Measurements from ENCODE around the gene LDB2.

The LDB2 gene

GRCh38 chr4:16715482-16715881, 183.0 kb downstream of the LDB2 start:
- Mint-ChIP-seq H3K27ac (no peak overlapping the region), H3K27me3 (ENCODE audit: low read depth) (no peaks in the 10 kb centered on the region), H3K36me3 (ENCODE audit: low read depth) (no peaks in the 10 kb centered on the region), H3K9me3 (no peaks in the 10 kb centered on the region), H3K4me1 (ENCODE audit: low read depth) (no peaks in the 10 kb centered on the region), H3K4me3 (no peak overlapping the region)
- no peak for DNase-seq (ENCODE audit: low spot score)

- Mint-ChIP-seq H3K4me1 (ENCODE audit: low read depth) (no peaks in the 10 kb centered on the region), H3K36me3 (ENCODE audit: low read depth) (no peaks in the 10 kb centered on the region), H3K9me3 (no peaks in the 10 kb centered on the region), H3K27ac (no peak overlapping the region), H3K27me3 (ENCODE audit: low read depth) (no peaks in the 10 kb centered on the region), H3K4me3 (no peak overlapping the region)
- DNase-seq (ENCODE audit: low spot score): no peak
These were observed 184.3 kb downstream of the LDB2 start for GRCh38 chr4:16714191-16714590.

GRCh38 chr4:16713696-16714095, 184.7 kb downstream of the LDB2 start:
- no peaks in the 10 kb centered on the region for H3K27me3 Mint-ChIP-seq (ENCODE audit: low read depth)
- no peaks in the 10 kb centered on the region for H3K9me3 Mint-ChIP-seq
- DNase-seq (ENCODE audit: low spot score): no peak
- no peaks in the 10 kb centered on the region for H3K4me1 Mint-ChIP-seq (ENCODE audit: low read depth)
- H3K27ac Mint-ChIP-seq: no peak overlapping the region
- no peaks in the 10 kb centered on the region for H3K36me3 Mint-ChIP-seq (ENCODE audit: low read depth)
- H3K4me3 Mint-ChIP-seq: no peak overlapping the region

- Mint-ChIP-seq H3K27me3 (ENCODE audit: low read depth) (no peaks in the 10 kb centered on the region), H3K36me3 (ENCODE audit: low read depth) (no peaks in the 10 kb centered on the region), H3K9me3 (no peaks in the 10 kb centered on the region), H3K27ac (no peak overlapping the region), H3K4me3 (no peak overlapping the region), H3K4me1 (ENCODE audit: low read depth) (no peaks in the 10 kb centered on the region)
- DNase-seq (ENCODE audit: low spot score): no peak
These were observed 185.2 kb downstream of the LDB2 start for GRCh38 chr4:16713271-16713670.

GRCh38 chr4:16710198-16710597, 188.2 kb downstream of the LDB2 start:
- H3K36me3 Mint-ChIP-seq (ENCODE audit: low read depth): no peaks in the 10 kb centered on the region
- no peak overlapping the region for H3K4me3 Mint-ChIP-seq
- H3K4me1 Mint-ChIP-seq (ENCODE audit: low read depth): no peaks in the 10 kb centered on the region
- H3K27me3 Mint-ChIP-seq (ENCODE audit: low read depth): no peaks in the 10 kb centered on the region
- H3K9me3 Mint-ChIP-seq: no peaks in the 10 kb centered on the region
- DNase-seq (ENCODE audit: low spot score): no peak
- no peak overlapping the region for H3K27ac Mint-ChIP-seq

- Mint-ChIP-seq H3K36me3 (ENCODE audit: low read depth) (no peaks in the 10 kb centered on the region), H3K27me3 (ENCODE audit: low read depth) (no peaks in the 10 kb centered on the region), H3K27ac (no peak overlapping the region), H3K9me3 (no peaks in the 10 kb centered on the region), H3K4me3 (no peak overlapping the region), H3K4me1 (ENCODE audit: low read depth) (no peaks in the 10 kb centered on the region)
- no peak for DNase-seq (ENCODE audit: low spot score)
These were observed 190.6 kb downstream of the LDB2 start for GRCh38 chr4:16707874-16708273.

GRCh38 chr4:16706251-16706650, 192.2 kb downstream of the LDB2 start:
- no peaks in the 10 kb centered on the region for H3K9me3 Mint-ChIP-seq
- no peaks in the 10 kb centered on the region for H3K4me1 Mint-ChIP-seq (ENCODE audit: low read depth)
- no peak overlapping the region for H3K27ac Mint-ChIP-seq
- no peak overlapping the region for H3K4me3 Mint-ChIP-seq
- no peaks in the 10 kb centered on the region for H3K36me3 Mint-ChIP-seq (ENCODE audit: low read depth)
- DNase-seq (ENCODE audit: low spot score): no peak
- H3K27me3 Mint-ChIP-seq (ENCODE audit: low read depth): no peaks in the 10 kb centered on the region

GRCh38 chr4:16705341-16705740, 193.1 kb downstream of the LDB2 start:
- H3K27me3 Mint-ChIP-seq (ENCODE audit: low read depth): no peaks in the 10 kb centered on the region
- DNase-seq (ENCODE audit: low spot score): no peak
- no peaks in the 10 kb centered on the region for H3K9me3 Mint-ChIP-seq
- no peaks in the 10 kb centered on the region for H3K36me3 Mint-ChIP-seq (ENCODE audit: low read depth)
- no peak overlapping the region for H3K27ac Mint-ChIP-seq
- no peak overlapping the region for H3K4me3 Mint-ChIP-seq
- no peaks in the 10 kb centered on the region for H3K4me1 Mint-ChIP-seq (ENCODE audit: low read depth)

GRCh38 chr4:16704489-16704888, 194.0 kb downstream of the LDB2 start:
- Mint-ChIP-seq H3K9me3 (no peaks in the 10 kb centered on the region), H3K36me3 (ENCODE audit: low read depth) (no peaks in the 10 kb centered on the region), H3K4me1 (ENCODE audit: low read depth) (no peaks in the 10 kb centered on the region), H3K27me3 (ENCODE audit: low read depth) (no peaks in the 10 kb centered on the region), H3K27ac (no peak overlapping the region), H3K4me3 (no peak overlapping the region)
- DNase-seq (ENCODE audit: low spot score): no peak

- Mint-ChIP-seq H3K9me3 (no peaks in the 10 kb centered on the region), H3K36me3 (ENCODE audit: low read depth) (no peaks in the 10 kb centered on the region), H3K27me3 (ENCODE audit: low read depth) (no peaks in the 10 kb centered on the region), H3K27ac (no peak overlapping the region), H3K4me1 (ENCODE audit: low read depth) (no peaks in the 10 kb centered on the region), H3K4me3 (no peak overlapping the region)
- no peak for DNase-seq (ENCODE audit: low spot score)
These were observed 202.5 kb downstream of the LDB2 start for GRCh38 chr4:16695896-16696295.

- H3K27me3 Mint-ChIP-seq (ENCODE audit: low read depth): no peaks in the 10 kb centered on the region
- no peaks in the 10 kb centered on the region for H3K4me1 Mint-ChIP-seq (ENCODE audit: low read depth)
- no peak for DNase-seq (ENCODE audit: low spot score)
These were observed 203.6 kb downstream of the LDB2 start for GRCh38 chr4:16694884-16695276.

GRCh38 chr4:16694173-16694883, 204.1 kb downstream of the LDB2 start:
- H3K27me3 Mint-ChIP-seq (ENCODE audit: low read depth): no peaks in the 10 kb centered on the region
- H3K4me3 Mint-ChIP-seq: no peak overlapping the region
- no peak overlapping the region for H3K27ac Mint-ChIP-seq
- no peaks in the 10 kb centered on the region for H3K4me1 Mint-ChIP-seq (ENCODE audit: low read depth)
- DNase-seq (ENCODE audit: low spot score): no peak
- H3K9me3 Mint-ChIP-seq: no peaks in the 10 kb centered on the region
- no peaks in the 10 kb centered on the region for H3K36me3 Mint-ChIP-seq (ENCODE audit: low read depth)

More at GRCh38 chr4:16694884-16695276, 203.6 kb downstream of the LDB2 start:
- Mint-ChIP-seq H3K27ac (no peak overlapping the region), H3K9me3 (no peaks in the 10 kb centered on the region), H3K36me3 (ENCODE audit: low read depth) (no peaks in the 10 kb centered on the region), H3K4me3 (no peak overlapping the region)

GRCh38 chr4:16693641-16694040, 204.8 kb downstream of the LDB2 start:
- DNase-seq (ENCODE audit: low spot score): no peak
- Mint-ChIP-seq H3K9me3 (no peaks in the 10 kb centered on the region), H3K4me1 (ENCODE audit: low read depth) (no peaks in the 10 kb centered on the region), H3K4me3 (no peak overlapping the region), H3K27ac (no peak overlapping the region), H3K27me3 (ENCODE audit: low read depth) (no peaks in the 10 kb centered on the region), H3K36me3 (ENCODE audit: low read depth) (no peaks in the 10 kb centered on the region)

GRCh38 chr4:16692961-16693506, 205.4 kb downstream of the LDB2 start:
- H3K27me3 Mint-ChIP-seq (ENCODE audit: low read depth): no peaks in the 10 kb centered on the region
- DNase-seq (ENCODE audit: low spot score): no peak
- no peaks in the 10 kb centered on the region for H3K9me3 Mint-ChIP-seq
- H3K4me3 Mint-ChIP-seq: no peak overlapping the region
- no peaks in the 10 kb centered on the region for H3K36me3 Mint-ChIP-seq (ENCODE audit: low read depth)
- H3K27ac Mint-ChIP-seq: no peak overlapping the region
- H3K4me1 Mint-ChIP-seq (ENCODE audit: low read depth): no peaks in the 10 kb centered on the region

- Mint-ChIP-seq H3K27me3 (ENCODE audit: low read depth) (no peaks in the 10 kb centered on the region), H3K4me1 (ENCODE audit: low read depth) (no peaks in the 10 kb centered on the region), H3K36me3 (ENCODE audit: low read depth) (no peaks in the 10 kb centered on the region), H3K27ac (no peak overlapping the region), H3K4me3 (no peak overlapping the region), H3K9me3 (no peaks in the 10 kb centered on the region)
- no peak for DNase-seq (ENCODE audit: low spot score)
These were observed 205.9 kb downstream of the LDB2 start for GRCh38 chr4:16692524-16692923.

All from T-helper 2 cell treated with Interferon-gamma antibody and Interleukin-4, amounts not matched to agents 5 μg/mL and 100 μg/mL, for 36 hours (primary cell).